Measurements from ENCODE around the gene CCL28.
A peak's percentile ranks its signal among the peaks of the same experiment; 100 is the strongest.
"Not testable (repeated sequence)": the region's sequence is repeated elsewhere in the genome, so short reads cannot be mapped to it uniquely, and the experiment has no call there.

CCL28 gene

DNA sequence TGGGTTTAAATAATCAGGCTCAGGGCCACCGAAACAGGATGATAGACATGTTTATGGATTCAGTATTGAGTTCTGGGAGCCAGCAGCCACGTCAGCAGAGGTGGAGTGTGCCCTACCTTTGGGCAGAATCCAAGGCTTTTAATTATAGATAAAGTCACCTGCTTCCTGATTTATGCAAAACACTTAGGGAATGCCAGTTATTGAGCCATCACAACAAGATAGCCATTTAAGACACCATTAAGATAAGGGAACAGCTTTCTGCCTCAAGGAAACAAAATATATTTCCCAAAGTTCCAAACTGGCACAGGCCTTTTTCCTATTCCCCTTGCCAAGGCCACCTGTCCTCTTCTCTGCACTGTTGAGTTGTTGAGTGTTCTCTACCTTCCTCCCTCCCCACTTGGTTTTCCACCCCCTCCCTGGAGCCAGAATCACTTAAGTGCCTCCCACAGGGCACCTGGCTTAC is 2.4 kb downstream of the CCL28 start:
- no peak for DNase-seq (ENCODE audit: low spot score)

DNA sequence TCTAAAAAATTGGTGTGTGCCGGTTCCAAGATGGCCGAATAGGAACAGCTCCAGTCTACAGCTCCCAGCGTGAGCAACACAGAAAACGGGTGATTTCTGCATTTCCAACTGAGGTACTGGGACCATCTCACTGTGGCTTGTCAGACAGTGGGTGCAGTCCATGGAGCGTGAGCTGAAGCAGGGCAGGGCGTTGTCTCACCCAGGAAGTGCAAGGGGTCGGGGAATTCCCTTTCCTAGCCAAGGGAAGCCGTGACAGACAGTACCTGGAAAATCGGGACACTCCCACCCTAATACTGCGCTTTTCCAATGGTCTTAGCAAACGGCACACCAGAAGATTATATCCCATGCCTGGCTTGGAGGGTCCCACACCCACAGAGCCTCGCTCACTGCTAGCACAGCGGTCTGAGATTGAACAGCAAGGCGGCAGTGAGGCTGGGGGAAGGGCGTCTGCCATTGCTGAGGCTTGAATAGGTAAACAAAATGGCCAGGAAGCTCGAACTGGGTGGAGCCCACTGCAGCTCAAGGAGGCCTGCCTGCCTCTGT is 9.6 kb downstream of the CCL28 start:
- peak; percentile 38 for DNase-seq (ENCODE audit: low spot score)

- DNase-seq (ENCODE audit: low spot score) = peak; percentile 49
Observed at GRCh38 chr5:43401827-43402226, 10.4 kb downstream of the CCL28 start.

DNA sequence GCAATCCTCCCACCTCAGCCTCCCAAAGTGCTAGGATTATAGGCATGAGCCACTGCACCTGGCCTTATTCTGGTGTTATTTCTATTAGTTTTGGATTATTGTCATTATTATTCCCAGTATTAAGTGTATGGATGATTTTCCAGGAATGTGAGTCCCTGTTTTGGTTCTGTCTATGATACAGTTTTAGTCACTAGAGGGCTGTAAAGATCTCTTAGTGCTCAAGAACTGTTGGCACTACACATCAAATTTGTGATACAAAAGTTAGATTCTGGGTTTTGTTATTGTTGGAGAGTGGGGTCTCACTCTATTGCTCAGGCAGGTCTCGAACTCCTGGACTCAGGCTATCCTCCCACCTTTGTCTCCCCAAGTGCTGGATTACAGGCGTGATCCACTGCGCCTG is 12.1 kb downstream of the CCL28 start:
- DNase-seq (ENCODE audit: low spot score) = no peak

- DNase-seq (ENCODE audit: low spot score) = no peak
Observed at GRCh38 chr5:43396762-43397304, 15.4 kb downstream of the CCL28 start.

DNA sequence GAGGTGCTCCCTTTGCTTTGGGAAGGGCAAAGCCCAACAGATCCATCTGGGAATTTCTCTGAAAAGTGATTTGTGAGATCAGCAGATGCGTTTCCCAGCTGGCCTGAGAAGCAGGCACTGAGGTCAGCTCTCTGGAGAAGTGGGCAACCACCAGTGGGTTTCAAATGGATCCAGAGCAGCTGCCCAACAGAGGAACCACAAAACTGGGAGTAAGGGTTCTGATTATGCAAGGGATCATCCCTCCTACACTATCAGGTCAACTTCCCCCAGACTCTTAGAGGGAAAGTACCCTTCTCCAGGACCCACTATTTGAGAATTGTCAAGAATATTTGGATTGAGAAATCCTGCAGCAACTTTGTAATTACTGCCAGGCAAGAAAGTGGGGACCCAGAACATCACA is 21.7 kb downstream of the CCL28 start:
- no peak for DNase-seq (ENCODE audit: low spot score)

DNA sequence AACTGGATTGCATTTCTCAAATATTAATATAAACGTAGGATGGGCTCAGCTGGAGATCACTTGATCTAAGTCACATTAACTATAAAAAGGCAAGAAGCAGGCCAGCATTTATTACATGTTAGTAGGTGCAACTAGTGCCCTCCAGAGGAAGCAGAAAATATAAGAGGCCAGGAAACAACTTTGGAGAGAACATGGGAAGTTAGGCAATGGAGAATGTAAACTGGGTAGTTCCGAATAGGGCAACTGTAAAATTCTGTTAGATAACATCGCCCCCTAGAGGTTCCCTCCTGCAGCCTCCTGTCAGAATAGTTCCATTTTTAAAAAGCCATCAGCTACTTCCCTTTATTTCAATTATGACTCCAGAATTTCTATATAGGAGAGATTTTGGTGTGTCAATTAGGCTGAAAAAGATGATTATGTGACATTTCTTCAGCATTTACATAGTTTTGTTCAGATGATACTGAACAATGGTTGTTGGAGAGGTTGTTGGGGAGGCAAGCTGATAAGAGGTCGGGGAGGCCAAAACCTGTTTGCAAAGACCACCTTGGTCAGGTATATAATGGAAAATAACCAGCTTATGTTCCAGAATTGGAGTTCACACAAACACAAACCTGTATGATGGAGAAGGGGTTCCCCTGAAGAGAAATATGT is 22.4 kb downstream of the CCL28 start:
- peak; percentile 87 for DNase-seq (ENCODE audit: low spot score)

DNA sequence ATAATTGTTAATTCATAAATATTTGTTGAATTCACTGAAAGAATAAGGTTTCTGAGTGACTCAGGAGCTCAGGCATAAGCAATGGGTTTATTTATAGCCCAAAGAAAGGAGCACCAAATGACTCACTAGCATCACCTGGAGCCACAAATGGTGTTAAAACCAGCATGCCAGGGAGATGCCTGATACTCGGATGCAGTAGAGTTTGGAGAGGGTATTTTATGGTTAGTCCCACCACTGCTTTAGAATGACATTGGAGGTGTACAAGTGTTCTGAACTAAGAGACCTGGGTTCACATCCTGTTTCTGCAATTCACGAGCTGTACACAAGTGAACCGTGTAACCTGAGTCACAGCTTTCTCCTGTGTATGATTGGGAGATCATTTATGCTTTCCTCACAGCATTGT is 25.2 kb downstream of the CCL28 start:
- no peak for DNase-seq (ENCODE audit: low spot score)

DNA sequence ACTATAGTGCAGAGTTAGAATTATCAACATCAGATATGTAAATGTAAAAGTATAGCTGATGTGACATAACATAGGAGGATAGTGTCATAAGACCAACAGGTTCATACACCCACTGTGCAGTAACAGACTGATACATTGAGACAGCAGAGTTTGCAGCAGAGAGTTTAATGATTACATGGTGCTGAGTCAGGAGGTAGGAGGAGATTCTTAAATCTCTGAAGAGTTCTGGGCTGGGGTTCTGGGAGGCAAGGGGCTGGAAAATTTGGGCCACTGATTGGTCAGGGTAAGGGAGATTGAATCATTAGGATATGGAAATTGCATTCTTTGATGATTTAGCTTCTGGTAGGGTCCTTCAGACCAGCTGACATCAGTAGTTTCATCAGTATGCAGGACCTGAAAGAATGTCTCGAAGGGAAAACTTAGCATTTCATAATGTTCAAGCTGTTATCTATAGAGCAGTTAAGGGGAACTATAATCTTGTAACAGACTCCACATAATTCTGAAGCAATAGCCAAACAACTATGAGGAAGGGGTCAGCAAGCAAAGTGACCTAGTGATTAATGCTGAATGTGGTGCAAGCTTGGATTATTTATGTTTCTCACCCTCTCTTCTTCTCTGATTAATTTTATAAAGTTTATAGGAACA is 35.6 kb downstream of the CCL28 start:
- no peak for DNase-seq (ENCODE audit: low spot score)

GRCh38 chr5:43371821-43372220 is 40.4 kb downstream of the CCL28 start:
- no peak for DNase-seq (ENCODE audit: low spot score)

DNA sequence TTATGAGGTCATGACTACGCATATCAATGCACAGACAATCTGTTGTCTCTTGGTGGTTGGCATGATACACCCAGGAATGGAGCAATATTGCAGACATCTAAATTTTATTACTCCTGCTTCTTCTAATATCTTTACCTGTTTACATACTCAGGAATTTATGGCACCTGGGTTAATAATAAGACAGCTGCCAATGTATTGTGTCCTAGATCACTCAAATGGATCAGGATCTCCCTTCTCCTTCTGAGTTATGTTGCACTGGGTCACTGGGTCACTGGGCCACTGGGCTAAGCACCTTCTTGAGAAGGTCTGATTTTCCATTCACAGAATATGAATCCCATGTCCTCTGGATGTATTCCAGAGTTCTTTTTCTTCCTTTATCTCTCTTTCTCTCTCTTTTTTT is 41.8 kb downstream of the CCL28 start:
- no peak for DNase-seq (ENCODE audit: low spot score)

GRCh38 chr5:43369651-43370050 is 42.5 kb downstream of the CCL28 start:
- no peak for DNase-seq (ENCODE audit: low spot score)

DNA sequence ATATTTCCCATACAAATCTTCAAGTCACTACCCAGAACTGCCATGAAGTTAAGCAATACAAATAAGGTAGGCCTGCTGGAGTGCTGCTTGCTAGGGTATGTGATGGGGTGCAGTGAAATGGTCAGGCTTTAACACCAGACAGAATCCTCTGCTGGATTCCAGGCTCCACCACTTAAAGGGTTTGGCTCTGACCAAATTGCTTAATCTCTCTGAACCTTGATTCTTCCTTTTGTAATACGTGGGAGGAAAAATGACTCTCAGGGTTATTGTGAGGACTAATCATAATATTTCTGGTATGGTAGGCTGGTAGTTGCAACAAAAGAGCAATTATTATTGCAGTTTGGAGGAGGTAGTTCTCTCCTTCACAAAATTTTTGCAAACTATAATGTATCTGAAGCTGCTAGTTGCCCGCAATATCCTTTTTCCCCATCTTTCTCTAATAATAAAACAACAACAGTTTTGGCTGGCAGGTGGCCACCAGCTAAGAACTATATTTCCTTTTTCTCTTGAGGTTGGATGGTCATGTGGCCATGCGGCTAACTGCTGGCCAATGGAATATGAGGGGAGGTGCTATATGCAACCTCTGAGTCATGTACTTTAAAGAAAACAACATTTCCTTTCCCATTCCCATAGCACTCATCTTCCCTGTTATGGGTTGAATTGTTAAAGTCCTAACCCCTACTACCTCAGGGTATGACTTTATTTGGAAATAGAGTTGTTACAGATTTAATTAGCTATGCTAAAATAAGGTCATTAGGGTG is 44.1 kb downstream of the CCL28 start:
- DNase-seq (ENCODE audit: low spot score) = no peak

- DNase-seq (ENCODE audit: low spot score) = no peak
Observed at GRCh38 chr5:43367453-43367852, 44.7 kb downstream of the CCL28 start.

- not testable (repeated sequence) for DNase-seq (ENCODE audit: low spot score)
Observed at GRCh38 chr5:43366680-43367246, 45.4 kb downstream of the CCL28 start.

GRCh38 chr5:43365155-43365554 is 47.0 kb downstream of the CCL28 start:
- not testable (repeated sequence) for DNase-seq (ENCODE audit: low spot score)

GRCh38 chr5:43363445-43364152 is 48.6 kb downstream of the CCL28 start:
- no peak for DNase-seq (ENCODE audit: low spot score)

DNA sequence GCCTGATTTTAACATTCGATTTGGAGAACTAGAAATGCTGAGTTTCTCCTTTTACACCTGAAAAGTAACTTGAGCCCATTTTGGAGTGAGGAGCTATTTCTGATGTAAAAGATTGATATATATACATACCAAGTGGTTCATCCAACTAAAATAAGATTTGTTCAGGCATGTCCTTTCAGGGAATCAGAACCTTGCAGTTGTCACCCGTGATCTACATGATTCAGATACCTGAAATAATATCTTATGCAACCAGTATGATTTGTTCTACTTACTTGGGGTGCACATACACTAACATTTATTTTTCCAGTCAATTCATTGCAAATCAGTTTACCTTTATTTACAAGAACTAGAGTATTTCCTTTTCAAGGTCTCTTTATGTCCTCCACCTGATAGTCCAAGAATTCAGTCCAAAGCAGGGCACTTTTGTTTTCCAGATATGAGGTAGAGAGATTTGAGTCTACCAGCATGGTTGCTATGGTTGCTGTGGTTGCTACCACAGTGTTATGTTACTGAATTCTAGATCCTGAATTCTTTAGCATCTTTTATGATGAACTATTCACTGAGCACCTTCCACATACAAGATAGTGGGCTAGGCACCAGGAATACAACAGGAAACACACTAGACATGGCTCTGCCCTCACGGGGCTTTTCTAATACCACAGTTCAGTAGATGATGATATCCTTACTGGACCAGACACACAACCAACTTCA is 49.3 kb downstream of the CCL28 start:
- DNase-seq (ENCODE audit: low spot score) = no peak

- DNase-seq (ENCODE audit: low spot score) = no peak
Observed at GRCh38 chr5:43358726-43359125, 53.5 kb downstream of the CCL28 start.

GRCh38 chr5:43358301-43358700 is 53.9 kb downstream of the CCL28 start:
- DNase-seq (ENCODE audit: low spot score) = no peak

DNA sequence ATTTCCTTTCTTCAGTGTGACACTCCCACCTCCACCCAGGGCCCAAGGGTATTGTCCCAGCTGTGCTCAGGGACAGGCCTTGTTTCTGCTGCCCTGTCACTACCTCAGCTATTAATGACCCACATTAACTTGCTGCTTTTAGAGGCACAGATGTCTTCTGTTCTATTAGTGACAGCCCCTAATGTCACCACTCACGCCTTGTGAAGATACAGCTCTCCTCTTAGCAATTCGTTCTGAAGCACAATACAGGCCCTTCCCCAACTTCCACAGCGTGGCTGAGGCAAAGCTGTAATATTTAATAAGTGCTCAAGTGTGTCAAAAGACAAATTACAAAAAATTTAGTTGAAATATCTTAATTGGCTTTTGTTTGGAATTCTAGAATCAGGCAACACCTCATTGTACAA is 54.3 kb downstream of the CCL28 start:
- no peak for DNase-seq (ENCODE audit: low spot score)

Data from LoVo (cell line).